Common myeloid progenitor, CD34-positive (primary cell): ENCODE measurements around the gene PBX2.
"Not testable (repeated sequence)": the region's sequence is repeated elsewhere in the genome, so short reads cannot be mapped to it uniquely, and the experiment has no call there.

Source experiments
- CTCF ChIA-PET: fragments of 350-600 bp; sonication (Branson Sonifier 250); formaldehyde crosslinking; loops from one replicate; lab custom pipeline; 2021; ENCODE audit warnings: antibody characterized with exemption; lab: Charles Lee
- POLR2A ChIA-PET: fragments of 350-600 bp; sonication (Branson Sonifier 250); formaldehyde crosslinking; loops from one replicate; lab custom pipeline; 2021; ENCODE audit warnings: antibody characterized with exemption; lab: Charles Lee
- DNase-seq, 3 donors: peaks; one replicate each; pipeline versions ENCODE4 v3.0.0 to v3.0.0-alpha.2; 2013
- H3K27ac ChIP-seq, 2 experiments: 1 replicate in 1 of 2; 2 replicates in 1 of 2; pipeline ENCODE4 v1.7.0; 2013; ENCODE audit warnings: inconsistent platforms in 2 of 2, low read length in 2 of 2, mild to moderate bottlenecking in 2 of 2, low read depth in 1 of 2, moderate library complexity in 1 of 2; ENCODE audit not compliant: severe bottlenecking in 2 of 2, insufficient read depth in 1 of 2, poor library complexity in 1 of 2
- H3K27me3 ChIP-seq, 5 experiments: replicated peaks in 2 of 5; 1 replicate in 3 of 5; 2 replicates in 2 of 5; pipeline versions ENCODE4 v1.6.1 to v1.7.0; 2013; ENCODE audit warnings: low read length in 4 of 5, mild to moderate bottlenecking in 2 of 5, moderate library complexity in 2 of 5, inconsistent platforms in 1 of 5; ENCODE audit not compliant: insufficient read depth in 5 of 5, control insufficient read depth in 4 of 5
- H3K36me3 ChIP-seq, 4 experiments: 1 replicate in 2 of 4; 2 replicates in 2 of 4; pipeline versions ENCODE4 v1.6.1 to v1.7.0; 2013; ENCODE audit warnings: low read length in 3 of 4, control low read depth in 1 of 4, mild to moderate bottlenecking in 1 of 4; ENCODE audit not compliant: control insufficient read depth in 4 of 4, insufficient read depth in 4 of 4
- H3K4me1 ChIP-seq, 4 experiments: 1 replicate in 3 of 4; 2 replicates in 1 of 4; pipeline versions ENCODE4 v1.6.1 to v1.7.1; 2013; ENCODE audit warnings: low read length in 3 of 4, mild to moderate bottlenecking in 3 of 4, control low read depth in 1 of 4, inconsistent platforms in 1 of 4, moderate library complexity in 1 of 4; ENCODE audit not compliant: control insufficient read depth in 4 of 4, insufficient read depth in 4 of 4; ENCODE audit errors: control extremely low read depth in 1 of 4
- H3K4me3 ChIP-seq, 7 experiments: 1 replicate in 4 of 7; 2 replicates in 3 of 7; pipeline versions ENCODE4 v1.5.1 to v1.7.0; 2013; ENCODE audit warnings: mild to moderate bottlenecking in 7 of 7, low read length in 6 of 7, moderate library complexity in 6 of 7, inconsistent platforms in 2 of 7, low read depth in 2 of 7, control low read depth in 1 of 7; ENCODE audit not compliant: insufficient read depth in 4 of 7, control insufficient read depth in 1 of 7; ENCODE audit errors: extremely low read depth in 1 of 7
- H3K9me3 ChIP-seq, 5 experiments: 1 replicate in 4 of 5; 2 replicates in 1 of 5; pipeline versions ENCODE4 v1.6.1 to v1.7.1; 2013; ENCODE audit warnings: low read length in 4 of 5, mild to moderate bottlenecking in 2 of 5, inconsistent platforms in 1 of 5, low read depth in 1 of 5, moderate library complexity in 1 of 5; ENCODE audit not compliant: control insufficient read depth in 4 of 5, insufficient read depth in 2 of 5; ENCODE audit errors: control extremely low read depth in 1 of 5
- WGBS: methylation state at CpG from one replicate; pipeline ENCODE4 v1.1.5; 2013; ENCODE audit not compliant: insufficient coverage; 5-methylcytosine and 5-hydroxymethylcytosine counted together

Gene PBX2

GRCh38 chr6:32187725-32188380 is 2.1 kb downstream of the PBX2 start:
- Histone ChIP-seq H3K4me3 (peak overlapping the region in 5 of 7 experiments; percentile 75 to 90 (median 88)), H3K27ac (peak overlapping the region; percentile 87 to 93), H3K36me3 (peaks cover 6 to 46% (median 24%) of the 10 kb centered on the region in 4 experiments), H3K4me1 (peaks cover 6 to 57% (median 54%) of the 10 kb centered on the region in 4 experiments)
- 100% methylated on average over 4 of the region's 18 CpGs for WGBS
- CTCF ChIA-PET = interaction anchor here (0.7 to 2.9 kb wide), 2 partner anchors 8 to 69 kb away, joined by 3 to 9 read pairs; no protein-coding TSS in a partner anchor
- DNase-seq, H3K27me3 ChIP-seq, H3K9me3 ChIP-seq: not testable (repeated sequence)
- POLR2A ChIA-PET = interaction anchor here (0.9 to 1.2 kb wide), 2 partner anchors 30 to 784 kb away, joined by 3 to 4 read pairs; no protein-coding TSS in a partner anchor

- H3K4me3 ChIP-seq = peak overlapping the region in 4 of 7 experiments; percentile 16 to 54 (median 26)
- CTCF ChIA-PET = interaction anchor here (0.7 to 2.9 kb wide), 2 partner anchors 8 to 69 kb away, joined by 3 to 9 read pairs; no protein-coding TSS in a partner anchor
- WGBS = 33% methylated on average over 9 of the region's 12 CpGs
- DNase-seq = no peak
- POLR2A ChIA-PET = interaction anchor here (0.9 kb wide), 1 partner anchor 30 kb away, joined by 4 read pairs; no protein-coding TSS in a partner anchor
- H3K36me3 ChIP-seq = peaks cover 6 to 52% (median 31%) of the 10 kb centered on the region in 4 experiments
- H3K9me3 ChIP-seq = no peaks in the 10 kb centered on the region
- H3K27ac ChIP-seq = peak overlapping the region; percentile 36 to 69
- peaks cover 6 to 57% (median 50%) of the 10 kb centered on the region in 4 experiments for H3K4me1 ChIP-seq
- no peaks in the 10 kb centered on the region for H3K27me3 ChIP-seq
Observed at GRCh38 chr6:32187009-32187709, 2.8 kb downstream of the PBX2 start.

- DNase-seq, CTCF ChIA-PET, POLR2A ChIA-PET, H3K27me3 ChIP-seq, H3K9me3 ChIP-seq: not testable (repeated sequence)
- Histone ChIP-seq H3K36me3 (peaks cover 6 to 56% (median 35%) of the 10 kb centered on the region in 4 experiments), H3K4me1 (peaks cover 6 to 50% (median 41%) of the 10 kb centered on the region in 4 experiments), H3K4me3 (peak overlapping the region in 1 of 7 experiments; percentile 54), H3K27ac (peak overlapping the region; percentile 36 to 69)
- WGBS = 87% methylated on average over 3 of the region's 10 CpGs
Observed at GRCh38 chr6:32186151-32186840, 3.7 kb downstream of the PBX2 start.

GRCh38 chr6:32185681-32186131 is 4.3 kb downstream of the PBX2 start:
- CTCF ChIA-PET, H3K27me3 ChIP-seq, DNase-seq, POLR2A ChIA-PET, H3K9me3 ChIP-seq, H3K4me3 ChIP-seq: not testable (repeated sequence)
- Histone ChIP-seq H3K4me1 (peaks cover 6 to 44% (median 35%) of the 10 kb centered on the region in 4 experiments), H3K36me3 (peaks cover 8 to 62% (median 40%) of the 10 kb centered on the region in 4 experiments), H3K27ac (peak overlapping the region in 1 of 2 experiments; percentile 69)
- 94% methylated on average over 2 of the region's 11 CpGs for WGBS

- Histone ChIP-seq H3K9me3 (no peaks in the 10 kb centered on the region), H3K27ac (peak within 1 kb of the TSS in 1 of 2 experiments; percentile 54), H3K4me3 (no peak within 1 kb of the TSS), H3K36me3 (peaks cover 10 to 70% (median 47%) of the 10 kb centered on the region in 4 experiments), H3K4me1 (peaks cover 6 to 47% (median 38%) of the 10 kb centered on the region in 4 experiments), H3K27me3 (no peaks in the 10 kb centered on the region)
- CTCF ChIA-PET = interaction anchor here (2.3 kb wide), 1 partner anchor 12 kb away, joined by 10 read pairs; no protein-coding TSS in a partner anchor
- 91% methylated on average over 4 of the region's 6 CpGs for WGBS
- POLR2A ChIA-PET = no interaction called here
- DNase-seq = no peak
Observed at GRCh38 chr6:32184084-32184640, 5.8 kb downstream of the PBX2 start, which contains the start of gene AGER. Gene AGER (minus strand): TSS chr6:32184253. CDS start chr6:32184222, 31 bp downstream.

GRCh38 chr6:32183483-32184083 is 6.4 kb downstream of the PBX2 start:
- Histone ChIP-seq H3K27me3 (no peaks in the 10 kb centered on the region), H3K4me3 (no peak overlapping the region), H3K4me1 (peaks cover 9 to 47% (median 38%) of the 10 kb centered on the region in 4 experiments), H3K9me3 (no peaks in the 10 kb centered on the region), H3K36me3 (peaks cover 10 to 66% (median 47%) of the 10 kb centered on the region in 4 experiments), H3K27ac (peak overlapping the region in 1 of 2 experiments; percentile 54)
- DNase-seq = no peak
- ChIA-PET CTCF (interaction anchor here (1.8 to 2.3 kb wide), 2 partner anchors 9 to 13 kb away, joined by 5 to 10 read pairs; partner anchors contain the start of gene GPSM3), POLR2A (no interaction called here)
- WGBS = 98% methylated on average over 13 of the region's 15 CpGs
